IPS-18a (cell line): Measurements from ENCODE around the gene LGALS7.

Experiments
- H3K27ac ChIP-seq: one replicate; pipeline ENCODE4 v1.5.1; 2013; ENCODE audit warnings: low read length
- H3K27me3 ChIP-seq: one replicate; pipeline ENCODE4 v1.6.1; 2013; ENCODE audit warnings: mild to moderate bottlenecking, low read length; ENCODE audit not compliant: control insufficient read depth, insufficient read depth
- H3K36me3 ChIP-seq: one replicate; pipeline ENCODE4 v1.6.1; 2013; ENCODE audit warnings: low read depth, low read length; ENCODE audit not compliant: control insufficient read depth
- H3K4me1 ChIP-seq: one replicate; pipeline ENCODE4 v1.6.1; 2013; ENCODE audit warnings: low read depth, low read length; ENCODE audit not compliant: control insufficient read depth
- H3K4me3 ChIP-seq: one replicate; pipeline ENCODE4 v1.5.1; 2013; ENCODE audit warnings: low read length
- H3K9ac ChIP-seq: one replicate; pipeline ENCODE4 v1.6.1; 2013; ENCODE audit warnings: mild to moderate bottlenecking, low read length, moderate library complexity
- H3K9me3 ChIP-seq: one replicate; pipeline ENCODE4 v1.6.1; 2013; ENCODE audit warnings: low read depth, low read length; ENCODE audit not compliant: control insufficient read depth

LGALS7 gene

GRCh38 chr19:38727306-38727867 is 45.9 kb downstream of the LGALS7 start:
- Histone ChIP-seq H3K9ac (no peak overlapping the region), H3K27ac (no peak overlapping the region), H3K36me3 (peaks cover 65% of the 10 kb centered on the region)

GRCh38 chr19:38726761-38727301 is 46.5 kb downstream of the LGALS7 start:
- no peak overlapping the region for H3K9ac ChIP-seq
- no peaks in the 10 kb centered on the region for H3K27me3 ChIP-seq
- H3K36me3 ChIP-seq = peaks cover 71% of the 10 kb centered on the region
- H3K27ac ChIP-seq = no peak overlapping the region
- no peak overlapping the region for H3K4me3 ChIP-seq
- no peaks in the 10 kb centered on the region for H3K9me3 ChIP-seq
- H3K4me1 ChIP-seq = no peaks in the 10 kb centered on the region

More at GRCh38 chr19:38727306-38727867, 45.9 kb downstream of the LGALS7 start:
- no peaks in the 10 kb centered on the region for H3K27me3 ChIP-seq
- H3K9me3 ChIP-seq = no peaks in the 10 kb centered on the region
- H3K4me1 ChIP-seq = no peaks in the 10 kb centered on the region
- no peak overlapping the region for H3K4me3 ChIP-seq

GRCh38 chr19:38726284-38726673 is 47.0 kb downstream of the LGALS7 start:
- Histone ChIP-seq H3K27me3 (no peaks in the 10 kb centered on the region), H3K4me3 (no peak overlapping the region), H3K27ac (no peak overlapping the region), H3K9me3 (no peaks in the 10 kb centered on the region), H3K4me1 (no peaks in the 10 kb centered on the region), H3K36me3 (peaks cover 73% of the 10 kb centered on the region), H3K9ac (no peak overlapping the region)

- Histone ChIP-seq H3K36me3 (peaks cover 73% of the 10 kb centered on the region), H3K27ac (no peak overlapping the region), H3K4me1 (no peaks in the 10 kb centered on the region), H3K9me3 (no peaks in the 10 kb centered on the region), H3K27me3 (no peaks in the 10 kb centered on the region), H3K9ac (no peak overlapping the region), H3K4me3 (no peak overlapping the region)
Measured at GRCh38 chr19:38725469-38726283, 47.6 kb downstream of the LGALS7 start.

GRCh38 chr19:38723990-38724854 is 49.1 kb downstream of the LGALS7 start:
- H3K36me3 ChIP-seq = peaks cover 82% of the 10 kb centered on the region
- H3K9ac ChIP-seq = no peak overlapping the region
- H3K27ac ChIP-seq = no peak overlapping the region
- no peaks in the 10 kb centered on the region for H3K9me3 ChIP-seq
- H3K27me3 ChIP-seq = no peaks in the 10 kb centered on the region
- no peak overlapping the region for H3K4me3 ChIP-seq
- H3K4me1 ChIP-seq = no peaks in the 10 kb centered on the region

GRCh38 chr19:38723606-38723965 is 49.7 kb downstream of the LGALS7 start:
- Histone ChIP-seq H3K36me3 (peaks cover 82% of the 10 kb centered on the region), H3K27ac (no peak overlapping the region), H3K4me1 (no peaks in the 10 kb centered on the region), H3K4me3 (no peak overlapping the region), H3K9me3 (no peaks in the 10 kb centered on the region), H3K9ac (no peak overlapping the region), H3K27me3 (no peaks in the 10 kb centered on the region)

- no peak overlapping the region for H3K9ac ChIP-seq
- H3K27me3 ChIP-seq = no peaks in the 10 kb centered on the region
- no peaks in the 10 kb centered on the region for H3K9me3 ChIP-seq
- H3K4me3 ChIP-seq = no peak overlapping the region
- H3K4me1 ChIP-seq = no peaks in the 10 kb centered on the region
- H3K27ac ChIP-seq = no peak overlapping the region
- peaks cover 82% of the 10 kb centered on the region for H3K36me3 ChIP-seq
Measured at GRCh38 chr19:38722947-38723605, 50.2 kb downstream of the LGALS7 start.

GRCh38 chr19:38721979-38722773 is 51.1 kb downstream of the LGALS7 start:
- Histone ChIP-seq H3K9me3 (no peaks in the 10 kb centered on the region), H3K4me3 (no peak overlapping the region), H3K27ac (no peak overlapping the region), H3K27me3 (no peaks in the 10 kb centered on the region), H3K36me3 (peaks cover 83% of the 10 kb centered on the region), H3K4me1 (no peaks in the 10 kb centered on the region), H3K9ac (no peak overlapping the region)

- H3K27ac ChIP-seq = no peak overlapping the region
- H3K36me3 ChIP-seq = peaks cover 82% of the 10 kb centered on the region
- H3K4me3 ChIP-seq = no peak overlapping the region
- H3K9me3 ChIP-seq = no peaks in the 10 kb centered on the region
- no peaks in the 10 kb centered on the region for H3K27me3 ChIP-seq
- no peak overlapping the region for H3K9ac ChIP-seq
- no peaks in the 10 kb centered on the region for H3K4me1 ChIP-seq
Measured at GRCh38 chr19:38721496-38721895, 51.8 kb downstream of the LGALS7 start.
